HG03108 (cell line): Measurements from ENCODE around the gene SCIMP.
"Not testable (repeated sequence)": the region's sequence is repeated elsewhere in the genome, so short reads cannot be mapped to it uniquely, and the experiment has no call there.

Experiments
- ATAC-seq: cut with Tn5 transposase; IDR thresholded peaks from one replicate; pipeline ENCODE4 v1.9.1; 2021; ENCODE audit warnings: moderate library complexity; ENCODE audit not compliant: unreplicated experiment

SCIMP gene

GRCh38 chr17:5191541-5192417 lies 42.9 kb downstream of the SCIMP start, which contains the start of gene ZNF594:
Gene ZNF594 (minus strand): TSS chr17:5191868. CDS start chr17:5184256, 7,612 bp downstream.
- ATAC-seq: peak; percentile 97

DNA sequence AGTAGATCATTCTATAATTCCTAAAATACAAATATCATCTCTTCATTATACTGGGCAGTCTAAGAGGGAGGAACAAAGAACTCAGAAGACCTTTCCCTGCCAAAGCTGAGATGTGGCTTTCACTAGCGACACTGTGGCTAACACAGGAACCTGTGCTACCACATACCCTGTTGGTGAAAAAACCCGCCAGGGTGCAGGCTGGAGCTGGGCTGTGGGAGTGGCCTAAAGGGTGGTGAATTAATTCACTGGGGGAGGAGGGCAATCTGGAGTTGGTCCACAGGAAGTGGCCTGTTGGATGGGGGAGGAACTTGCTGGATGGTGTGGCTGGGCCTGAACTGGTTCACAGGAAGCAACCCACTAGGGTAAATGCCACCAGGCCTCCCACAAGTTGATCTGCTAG lies 50.4 kb downstream of the SCIMP start:
- no peak for ATAC-seq

- no peak for ATAC-seq
These were observed 51.3 kb downstream of the SCIMP start for GRCh38 chr17:5183410-5183793.

GRCh38 chr17:5182597-5183409 lies 51.9 kb downstream of the SCIMP start:
- ATAC-seq: no peak

- ATAC-seq: no peak
These were observed 53.0 kb downstream of the SCIMP start for GRCh38 chr17:5181509-5182305.

GRCh38 chr17:5179003-5179402 lies 55.7 kb downstream of the SCIMP start:
- no peak for ATAC-seq

DNA sequence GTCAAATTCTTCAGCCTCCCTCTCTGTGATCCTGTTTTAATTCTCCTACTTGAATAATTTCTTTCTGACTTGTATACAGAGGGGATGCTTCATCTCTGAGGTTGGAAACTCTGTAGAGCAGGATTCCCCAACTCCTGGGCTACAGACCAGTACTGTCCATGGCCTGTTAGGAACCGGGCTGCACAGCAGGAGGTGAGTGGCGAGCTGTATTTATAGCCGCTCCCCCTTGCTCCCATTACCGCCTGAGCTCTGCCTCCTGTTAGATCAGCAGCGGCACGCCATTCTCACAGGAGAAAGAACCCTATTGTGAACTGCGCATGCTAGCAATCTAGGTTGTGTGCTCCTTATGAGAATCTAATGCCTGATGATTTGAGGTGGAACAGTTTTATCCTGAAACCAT lies 59.6 kb downstream of the SCIMP start:
- not testable (repeated sequence) for ATAC-seq

DNA sequence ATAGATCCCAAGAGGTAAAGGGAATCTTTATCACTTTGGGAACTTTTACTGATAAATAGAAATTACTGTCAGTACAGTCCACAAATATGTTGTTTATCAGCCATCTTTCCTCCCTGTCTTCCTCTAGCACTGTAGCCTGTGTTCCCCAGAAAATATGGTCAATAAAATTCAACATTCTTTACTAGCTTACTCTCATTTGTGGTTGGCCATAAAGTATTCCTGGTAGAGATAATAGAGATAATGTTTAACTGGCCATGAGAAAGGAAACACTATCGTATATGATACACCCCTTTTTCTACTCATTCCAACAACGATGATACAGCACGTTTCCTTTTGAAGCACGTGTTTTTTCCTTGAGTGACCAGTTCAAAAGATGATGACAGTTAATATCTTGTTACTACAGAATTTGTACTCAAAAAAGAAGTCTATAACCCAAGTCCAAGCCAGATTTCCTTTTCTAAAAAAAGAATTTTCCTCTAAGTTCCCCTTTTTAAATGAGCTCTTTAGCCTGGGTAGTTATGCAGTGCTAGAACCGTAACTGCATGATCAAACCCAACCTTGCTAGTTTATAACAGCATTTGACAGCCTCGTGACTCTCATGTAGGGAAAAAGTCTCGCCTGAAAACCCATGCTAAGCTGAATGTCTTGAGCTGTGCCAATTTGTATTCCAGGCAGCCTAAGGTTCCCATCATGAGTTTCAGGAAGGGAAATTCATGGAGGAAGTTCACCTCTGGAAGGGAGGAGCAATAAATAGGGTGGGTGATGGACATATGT lies 68.7 kb downstream of the SCIMP start:
- ATAC-seq: not testable (repeated sequence)

GRCh38 chr17:5164436-5164835 lies 70.2 kb downstream of the SCIMP start:
- no peak for ATAC-seq

DNA sequence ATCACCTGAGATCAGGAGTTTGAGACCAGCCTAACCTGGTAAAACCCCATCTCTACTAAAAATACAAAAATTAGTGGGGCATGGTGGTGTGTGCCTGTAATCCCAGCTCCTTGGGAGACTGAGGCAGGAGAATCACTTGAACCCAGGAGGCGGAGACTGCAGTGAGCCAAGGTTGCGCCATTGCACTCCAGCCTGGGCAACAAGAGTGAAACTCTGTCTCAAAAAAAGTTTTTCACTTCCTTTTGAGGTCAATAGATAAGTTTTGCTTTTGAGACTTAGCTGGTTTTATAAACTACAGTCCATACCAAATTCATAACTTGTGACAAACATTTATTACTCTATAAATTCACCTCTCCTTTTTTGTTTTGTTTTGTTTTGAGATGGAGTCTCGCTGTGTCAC lies 72.9 kb downstream of the SCIMP start:
- not testable (repeated sequence) for ATAC-seq

GRCh38 chr17:5160702-5161101 lies 74.0 kb downstream of the SCIMP start:
- not testable (repeated sequence) for ATAC-seq
